ENCODE measurements around the gene SPDYC.
"Not testable (repeated sequence)": the region's sequence is repeated elsewhere in the genome, so short reads cannot be mapped to it uniquely, and the experiment has no call there.

SPDYC gene

DNA sequence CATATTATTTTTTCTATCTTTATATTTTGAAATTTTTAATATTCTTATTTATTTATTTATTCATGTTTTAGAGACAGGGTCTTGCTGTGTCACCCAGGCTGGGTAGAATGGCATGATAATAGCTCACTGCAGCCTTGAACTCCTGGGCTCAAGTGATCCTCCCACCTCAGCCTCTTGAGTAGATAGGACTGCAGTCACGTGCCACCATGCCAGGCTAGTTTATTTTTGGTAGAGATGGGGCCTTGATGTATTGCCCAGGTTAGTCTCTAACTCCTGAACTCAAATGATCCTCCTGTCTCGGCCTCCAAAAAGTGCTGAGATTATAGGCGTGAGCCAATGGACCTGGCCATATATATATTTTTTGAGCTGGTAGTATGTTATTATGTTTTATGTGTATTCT is 2.4 kb upstream of the SPDYC start:
- no peak overlapping the region for H3K4me3 ChIP-seq (replicated peaks in 1 of 2; ENCODE audit: low read depth in 2 of 2, low read length in 2 of 2)
- no peak for TF ChIP-seq CTCF (IDR thresholded peaks at IDR 0.05; ENCODE audit: low read depth, low read length)
- DNase-seq (ENCODE audit: low read depth in 2 of 2): no peak

DNA sequence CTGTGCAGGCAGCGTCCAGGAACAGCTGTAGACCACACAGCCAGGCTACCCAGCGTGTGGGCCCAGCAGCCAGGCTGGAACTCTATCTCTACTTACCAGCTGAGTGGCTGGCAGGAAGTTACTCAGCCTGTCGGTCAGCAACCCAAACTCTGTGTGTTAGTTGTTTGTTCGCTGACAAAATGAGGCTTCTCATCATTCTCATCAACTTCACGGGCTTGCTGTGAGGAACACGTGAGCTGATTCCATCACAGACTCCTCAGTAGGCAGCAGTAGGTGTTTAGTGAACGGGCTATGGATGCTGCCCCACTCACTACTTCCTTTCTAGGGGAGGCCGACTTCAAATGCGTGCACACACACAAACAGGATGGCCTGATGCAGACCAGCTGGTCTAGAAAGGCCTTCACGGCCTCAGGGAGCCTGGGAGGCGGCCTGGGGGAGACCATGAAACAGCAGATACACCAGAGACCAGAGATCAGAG is 830 bp upstream of the SPDYC start:
- no peak for TF ChIP-seq CTCF (IDR thresholded peaks at IDR 0.05; ENCODE audit: low read depth, low read length)
- no peak overlapping the region for H3K4me3 ChIP-seq (replicated peaks in 1 of 2; ENCODE audit: low read depth in 2 of 2, low read length in 2 of 2)
- peak; percentile 65 to 71 for DNase-seq (ENCODE audit: low read depth in 2 of 2)

GRCh38 chr11:65172600-65172999 is 2.6 kb downstream of the SPDYC start:
- DNase-seq (ENCODE audit: low read depth in 2 of 2): no peak
- no peak for TF ChIP-seq CTCF (IDR thresholded peaks at IDR 0.05; ENCODE audit: low read depth, low read length)
- H3K4me3 ChIP-seq (replicated peaks in 1 of 2; ENCODE audit: low read depth in 2 of 2, low read length in 2 of 2): no peak overlapping the region

DNA sequence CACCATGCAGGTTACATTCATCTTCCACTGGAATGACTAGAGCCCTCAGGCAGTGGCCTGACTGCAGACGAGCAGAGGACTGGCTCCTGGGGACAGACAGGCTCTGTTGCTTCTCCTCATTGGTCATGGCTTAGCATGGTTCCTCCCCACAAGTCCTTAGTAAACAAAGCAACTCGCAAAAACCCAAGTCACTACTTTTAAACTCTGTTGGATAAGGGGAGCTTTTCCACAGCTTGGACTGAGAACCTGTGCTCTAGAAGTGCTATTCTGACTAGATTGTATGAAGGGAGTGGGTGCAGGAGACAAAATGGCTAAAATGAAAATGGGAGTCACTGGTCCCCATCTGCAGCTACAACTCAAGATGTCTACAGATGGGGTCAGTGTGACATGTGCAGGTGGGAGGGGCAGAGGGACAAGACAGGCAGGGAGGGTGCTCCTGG is 4.6 kb downstream of the SPDYC start:
- DNase-seq (ENCODE audit: low read depth in 2 of 2); H3K4me3 ChIP-seq (replicated peaks in 1 of 2; ENCODE audit: low read depth in 2 of 2, low read length in 2 of 2): not testable (repeated sequence)

- peak; percentile 49 to 72 for DNase-seq (ENCODE audit: low read depth in 2 of 2)
- peak; percentile 24 for TF ChIP-seq CTCF (IDR thresholded peaks at IDR 0.05; ENCODE audit: low read depth, low read length)
- peak overlapping the region; percentile 86 to 89 for H3K4me3 ChIP-seq (replicated peaks in 1 of 2; ENCODE audit: low read depth in 2 of 2, low read length in 2 of 2)
Measured at GRCh38 chr11:65180877-65181568, 11.0 kb downstream of the SPDYC start.

DNA sequence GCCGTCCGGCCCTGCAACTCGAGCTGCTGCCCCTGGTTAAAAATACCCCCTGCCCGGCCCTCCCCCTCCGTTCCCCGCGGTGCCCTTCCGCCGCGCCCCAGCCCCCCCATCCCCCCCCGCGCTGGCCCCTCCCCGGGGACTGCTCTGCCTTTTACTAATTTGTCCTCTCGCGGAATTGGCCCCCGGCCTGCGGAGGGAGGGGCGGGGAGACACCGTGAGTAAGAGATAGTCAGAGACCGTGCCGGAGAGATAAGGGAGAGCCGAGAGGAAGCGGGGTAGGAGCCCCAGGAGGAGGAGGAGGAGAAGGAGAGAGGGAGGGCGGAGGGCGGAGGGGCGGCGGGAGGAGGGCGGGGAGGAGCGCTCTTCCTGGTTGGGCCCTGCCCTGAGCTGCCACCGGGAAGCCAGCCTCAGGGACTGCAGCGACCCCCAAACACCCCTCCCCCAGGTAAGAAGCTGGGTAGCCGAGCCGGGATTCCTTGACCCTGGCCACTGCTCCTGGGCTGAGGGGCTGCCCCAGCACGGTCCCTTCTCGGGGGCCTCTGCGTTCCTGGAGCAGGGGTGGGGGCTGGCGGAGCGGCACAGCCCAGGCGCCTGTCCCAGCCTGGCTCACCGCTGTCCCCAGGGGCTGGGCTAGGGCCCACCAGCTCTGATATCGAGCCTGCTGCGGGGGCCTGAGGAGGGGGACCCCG is 11.7 kb downstream of the SPDYC start, which contains the start of gene CAPN1:
Gene CAPN1 (plus strand): TSS at position 360 of the 689 bp plus-strand sequence. CDS start 774 bp downstream, outside the sequence.
- peak; percentile 89 to 94 for DNase-seq (ENCODE audit: low read depth in 2 of 2)
- TF ChIP-seq CTCF (IDR thresholded peaks at IDR 0.05; ENCODE audit: low read depth, low read length): no peak
- peak within 1 kb of the TSS; percentile 86 to 89 for H3K4me3 ChIP-seq (replicated peaks in 1 of 2; ENCODE audit: low read depth in 2 of 2, low read length in 2 of 2)

Measured in cardiac fibroblast (primary cell).